SK-N-MC (cell line): Measurements from ENCODE around the gene STIMATE.

Experiments
- DNase-seq: peaks from one replicate; pipeline ENCODE4 v3.0.0-alpha.2; 2011; ENCODE audit warnings: low read depth, low spot score
- H3K27ac ChIP-seq: fragments of 200-600 bp; sonication (generic); 2 replicates; pipeline ENCODE4 v1.5.1; 2016; ENCODE audit warnings: mixed run types
- H3K36me3 ChIP-seq: fragments of 200-600 bp; sonication (generic); 2 replicates; pipeline ENCODE4 v1.6.1; 2017; ENCODE audit warnings: antibody characterized with exemption, low read length, mixed read lengths; ENCODE audit not compliant: insufficient read depth
- H3K4me3 ChIP-seq: fragments of 200-600 bp; sonication (generic); 2 replicates; pipeline ENCODE4 v1.5.1; 2016
- H3K9ac ChIP-seq: fragments of 200-600 bp; sonication (generic); 2 replicates; pipeline ENCODE4 v1.8.0; 2017; ENCODE audit warnings: mixed run types, mixed read lengths; ENCODE audit not compliant: insufficient read length
- H3K9me3 ChIP-seq: fragments of 200-600 bp; sonication (generic); 2 replicates; pipeline ENCODE4 v1.6.1; 2017; ENCODE audit warnings: low read depth, mild to moderate bottlenecking, antibody characterized with exemption, low read length, moderate library complexity, mixed read lengths
- EZH2 ChIP-seq: fragments of 200-600 bp; sonication (generic); IDR thresholded peaks from one replicate; pipeline ENCODE4 v1.6.1; 2017; ENCODE audit warnings: antibody characterized with exemption
- FOXP2 ChIP-seq: optimal IDR thresholded peaks from 2 replicates; pipeline ENCODE3; 2011; ENCODE audit warnings: mild to moderate bottlenecking, moderate library complexity; ENCODE audit not compliant: insufficient read depth; ENCODE audit errors: extremely low read length, control extremely low read depth
- POLR2AphosphoS5 ChIP-seq: IDR thresholded peaks from 2 replicates; pipeline ENCODE4 v1.6.1; 2012; ENCODE audit warnings: mild to moderate bottlenecking, low read depth, low read length, borderline replicate concordance

Gene STIMATE

DNA sequence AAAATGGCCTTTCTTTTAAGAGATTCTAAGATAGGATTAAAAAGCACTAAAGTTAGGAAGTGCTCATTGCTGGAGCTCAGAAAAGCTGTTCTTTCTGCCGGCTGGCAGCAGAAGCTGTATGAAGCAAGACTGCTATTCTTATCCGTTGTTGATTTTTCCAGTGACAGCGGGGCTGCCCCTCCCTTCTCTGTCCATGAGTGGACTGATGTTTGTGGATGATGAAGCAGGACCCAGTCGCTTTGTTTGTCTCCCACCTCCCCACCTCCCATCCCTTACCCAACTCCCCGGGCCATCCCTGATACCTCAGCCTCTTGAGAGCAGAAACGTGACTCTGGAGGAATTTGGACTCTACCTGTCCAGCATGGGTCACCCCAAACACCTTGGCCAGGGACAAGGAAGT lies 52.2 kb downstream of the STIMATE start:
- no peak for DNase-seq
- Histone ChIP-seq H3K27ac (no peak overlapping the region), H3K36me3 (no peaks in the 10 kb centered on the region), H3K4me3 (no peak overlapping the region), H3K9me3 (no peaks in the 10 kb centered on the region), H3K9ac (no peak overlapping the region)
- no peak for TF ChIP-seq POLR2AphosphoS5
- no peak for TF ChIP-seq EZH2
- no peak for TF ChIP-seq FOXP2

GRCh38 chr3:52844290-52844975 lies 52.9 kb downstream of the STIMATE start:
- Histone ChIP-seq H3K27ac (no peak overlapping the region), H3K9me3 (no peaks in the 10 kb centered on the region), H3K9ac (no peak overlapping the region), H3K36me3 (no peaks in the 10 kb centered on the region), H3K4me3 (no peak overlapping the region)
- TF ChIP-seq EZH2: no peak
- no peak for TF ChIP-seq FOXP2
- TF ChIP-seq POLR2AphosphoS5: no peak
- no peak for DNase-seq

GRCh38 chr3:52843881-52844280 lies 53.5 kb downstream of the STIMATE start:
- no peaks in the 10 kb centered on the region for H3K36me3 ChIP-seq
- H3K4me3 ChIP-seq: no peak overlapping the region
- H3K9ac ChIP-seq: no peak overlapping the region
- TF ChIP-seq FOXP2: no peak
- no peak for TF ChIP-seq POLR2AphosphoS5
- no peak for TF ChIP-seq EZH2
- no peaks in the 10 kb centered on the region for H3K9me3 ChIP-seq
- no peak overlapping the region for H3K27ac ChIP-seq
- no peak for DNase-seq

DNA sequence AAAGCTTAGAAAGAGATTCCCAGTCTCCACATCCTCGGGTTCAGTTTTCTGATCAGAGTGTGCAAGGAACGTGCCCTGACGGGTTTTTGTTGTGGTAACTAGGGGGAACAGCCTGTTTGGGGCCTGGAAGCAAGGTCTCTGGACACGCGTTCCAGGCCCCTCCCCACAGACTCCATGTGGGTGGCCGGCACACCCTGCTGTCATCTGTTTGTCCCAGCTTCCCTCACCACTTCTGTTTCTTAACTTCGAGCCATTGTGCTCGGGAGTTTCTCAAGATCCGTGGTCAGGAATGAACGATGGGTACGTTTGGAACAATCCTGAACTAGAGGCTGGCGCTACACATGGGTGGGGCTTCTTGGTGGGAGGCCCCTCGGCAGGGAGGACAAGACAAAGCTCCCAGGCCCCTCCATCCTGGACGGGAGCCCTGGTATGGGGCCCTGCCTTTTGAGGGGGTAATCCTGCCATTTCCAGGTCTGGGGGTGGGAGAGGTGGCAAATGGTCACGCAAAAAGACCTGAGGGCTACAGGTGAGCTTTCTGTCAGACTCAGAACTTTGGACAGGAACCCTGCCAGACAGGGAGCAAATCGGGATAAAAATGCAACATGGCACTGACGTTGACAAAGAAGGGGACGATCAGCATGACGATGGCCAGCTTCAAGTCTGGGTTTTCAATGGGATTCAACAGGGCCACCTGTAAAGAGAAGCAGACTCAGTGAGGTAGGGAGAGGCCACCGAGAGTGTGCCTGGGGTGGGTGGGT lies 54.1 kb downstream of the STIMATE start:
- H3K9ac ChIP-seq: no peak overlapping the region
- DNase-seq: no peak
- H3K27ac ChIP-seq: no peak overlapping the region
- no peak overlapping the region for H3K4me3 ChIP-seq
- H3K9me3 ChIP-seq: no peaks in the 10 kb centered on the region
- no peaks in the 10 kb centered on the region for H3K36me3 ChIP-seq
- TF ChIP-seq EZH2: no peak
- no peak for TF ChIP-seq POLR2AphosphoS5
- no peak for TF ChIP-seq FOXP2

DNA sequence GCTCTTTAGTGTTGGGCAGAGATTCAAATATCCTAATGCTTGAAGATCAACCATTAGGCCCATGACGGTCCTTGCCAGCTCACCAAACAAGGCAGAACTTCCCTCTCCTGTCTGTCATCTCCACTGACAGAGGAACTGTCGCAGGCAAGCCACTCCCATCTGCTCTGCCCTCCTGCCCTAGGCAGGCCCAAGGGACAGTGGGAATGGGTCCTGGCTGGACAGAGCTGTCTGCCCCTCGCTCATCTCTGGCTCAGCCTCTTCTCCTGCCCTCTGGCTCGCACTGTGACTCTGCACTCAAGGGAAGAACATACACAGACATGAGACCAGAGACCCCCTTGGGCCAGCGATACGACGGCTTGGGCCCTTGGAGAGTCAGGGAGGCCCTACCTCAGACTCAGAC lies 54.9 kb downstream of the STIMATE start:
- H3K27ac ChIP-seq: no peak overlapping the region
- no peaks in the 10 kb centered on the region for H3K36me3 ChIP-seq
- TF ChIP-seq FOXP2 (no peak), POLR2AphosphoS5 (no peak), EZH2 (no peak)
- H3K9me3 ChIP-seq: no peaks in the 10 kb centered on the region
- H3K4me3 ChIP-seq: no peak overlapping the region
- DNase-seq: no peak
- H3K9ac ChIP-seq: no peak overlapping the region

DNA sequence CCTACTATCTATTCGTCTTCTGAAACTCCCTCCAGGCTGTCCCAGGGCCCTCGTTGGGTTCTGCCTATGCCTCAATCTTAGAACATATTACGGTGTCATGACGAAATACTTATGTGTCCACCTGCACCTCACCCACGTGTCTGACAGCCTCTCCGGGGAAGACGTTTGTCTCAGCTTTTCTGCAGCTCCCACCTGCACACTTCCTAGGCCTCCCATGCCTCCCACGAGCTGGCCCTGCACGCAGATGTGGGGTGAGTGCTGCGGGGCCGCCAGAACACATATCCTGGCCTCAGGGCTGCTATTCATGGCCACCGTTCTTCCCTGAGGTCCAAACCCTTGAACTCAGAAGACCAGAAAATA lies 55.4 kb downstream of the STIMATE start:
- Histone ChIP-seq H3K36me3 (no peaks in the 10 kb centered on the region), H3K27ac (no peak overlapping the region), H3K9me3 (no peaks in the 10 kb centered on the region), H3K9ac (no peak overlapping the region), H3K4me3 (no peak overlapping the region)
- no peak for DNase-seq
- TF ChIP-seq POLR2AphosphoS5 (no peak), EZH2 (no peak), FOXP2 (no peak)

- Histone ChIP-seq H3K9ac (no peak overlapping the region), H3K4me3 (no peak overlapping the region), H3K9me3 (no peaks in the 10 kb centered on the region), H3K36me3 (no peaks in the 10 kb centered on the region), H3K27ac (no peak overlapping the region)
- no peak for DNase-seq
- TF ChIP-seq EZH2 (no peak), FOXP2 (no peak), POLR2AphosphoS5 (no peak)
Observed at GRCh38 chr3:52841211-52841980, 56.0 kb downstream of the STIMATE start.

- TF ChIP-seq POLR2AphosphoS5 (no peak), FOXP2 (no peak), EZH2 (no peak)
- no peak overlapping the region for H3K27ac ChIP-seq
Observed at GRCh38 chr3:52839892-52840545, 57.3 kb downstream of the STIMATE start.

More at GRCh38 chr3:52839892-52840545, 57.3 kb downstream of the STIMATE start:
- no peak for DNase-seq
- Histone ChIP-seq H3K4me3 (no peak overlapping the region), H3K9ac (no peak overlapping the region), H3K9me3 (no peaks in the 10 kb centered on the region), H3K36me3 (no peaks in the 10 kb centered on the region)
